IMR-90 (cell line): ENCODE measurements around the gene CCL4. TPM values are rescaled to one million over a fixed set of nuclear protein-coding genes. Genes with fewer than 3 reads are reported as not detected.

Experiments
- ATAC-seq: fragments of 200-7000 bp; cut with Tn5 transposase; 2 replicates; pipeline ENCODE4 v1.9.1; 2020; ENCODE audit warnings: low read depth, mild to moderate bottlenecking, moderate library complexity
- BruUV-seq: library from RNA; stranded (reverse); fragments of 400-500 nt; replicated peaks from 2 replicates; lab custom pipeline; 2021; lab: Mats Ljungman, UMichigan
- CTCF ChIA-PET: fragments of 300-600 bp; formaldehyde crosslinking; extraction: SDS; loops from one replicate; lab custom pipeline; 2021; ENCODE audit warnings: antibody characterized with exemption; lab: Yijun Ruan, JAX
- POLR2A ChIA-PET: fragments of 300-600 bp; sonication (Branson Sonifier 250); formaldehyde crosslinking; loops from one replicate; lab custom pipeline; 2022; ENCODE audit warnings: antibody characterized with exemption; ENCODE audit not compliant: unreplicated experiment; lab: Charles Lee
- DNase-seq: peaks from one replicate; pipeline ENCODE4 v3.0.0; 2013
- H2AFZ ChIP-seq: replicated peaks from 2 replicates; pipeline ENCODE3; 2013; ENCODE audit warnings: low read length, mild to moderate bottlenecking; ENCODE audit not compliant: poor library complexity
- H2AK5ac ChIP-seq: 2 replicates; pipeline ENCODE4 v1.6.1; 2013; ENCODE audit warnings: low read depth, low read length, inconsistent platforms
- H2AK9ac ChIP-seq: replicated peaks from 2 replicates; pipeline ENCODE3; 2013; ENCODE audit warnings: mild to moderate bottlenecking, low read depth, low read length, moderate library complexity; ENCODE audit not compliant: poor library complexity
- H2BK120ac ChIP-seq: 2 replicates; pipeline ENCODE4 v1.6.1; 2013; ENCODE audit warnings: low read depth, low read length, inconsistent platforms
- H2BK15ac ChIP-seq: 3 replicates; pipeline ENCODE4 v1.6.1; 2013; ENCODE audit warnings: low read depth, low read length, inconsistent platforms
- H2BK20ac ChIP-seq: 2 replicates; pipeline ENCODE4 v1.6.1; 2013; ENCODE audit warnings: low read depth, mild to moderate bottlenecking, inconsistent platforms, low read length, moderate library complexity
- H2BK5ac ChIP-seq: 2 replicates; pipeline ENCODE4 v1.6.1; 2013; ENCODE audit warnings: mild to moderate bottlenecking, low read depth, low read length, inconsistent platforms; ENCODE audit not compliant: poor library complexity, severe bottlenecking
- H3K14ac ChIP-seq: replicated peaks from 2 replicates; pipeline ENCODE4 v1.6.1; 2013; ENCODE audit warnings: low read depth, low read length, inconsistent platforms
- H3K18ac ChIP-seq: 2 replicates; pipeline ENCODE4 v1.6.1; 2013; ENCODE audit warnings: low read depth, low read length, control low read depth
- H3K23ac ChIP-seq: 2 replicates; pipeline ENCODE4 v1.6.1; 2013; ENCODE audit warnings: low read depth, low read length, inconsistent platforms
- H3K27ac ChIP-seq: 2 replicates; pipeline ENCODE4 v1.5.1; 2013; ENCODE audit warnings: mild to moderate bottlenecking, control low read depth, low read length; ENCODE audit not compliant: insufficient read depth
- H3K27me3 ChIP-seq: 2 replicates; pipeline ENCODE4 v1.6.1; 2013; ENCODE audit warnings: low read length; ENCODE audit not compliant: control insufficient read depth, insufficient read depth
- H3K36me3 ChIP-seq: 2 replicates; pipeline ENCODE4 v1.6.1; 2013; ENCODE audit warnings: low read length, mixed read lengths; ENCODE audit not compliant: control insufficient read depth, insufficient read depth
- H3K4ac ChIP-seq: 2 replicates; pipeline ENCODE4 v1.6.1; 2013; ENCODE audit warnings: low read depth, low read length, inconsistent platforms
- H3K4me1 ChIP-seq: 2 replicates; pipeline ENCODE4 v1.6.1; 2013; ENCODE audit warnings: low read length, mixed read lengths; ENCODE audit not compliant: control insufficient read depth, insufficient read depth
- H3K4me2 ChIP-seq: 2 replicates; pipeline ENCODE4 v1.6.1; 2013; ENCODE audit warnings: low read depth, mild to moderate bottlenecking, control low read depth, low read length, moderate library complexity
- H3K4me3 ChIP-seq: 2 replicates; pipeline ENCODE4 v1.5.1; 2013; ENCODE audit warnings: low read depth, mild to moderate bottlenecking, control low read depth, low read length, moderate library complexity; ENCODE audit not compliant: insufficient read depth
- H3K56ac ChIP-seq: 2 replicates; pipeline ENCODE4 v1.6.1; 2013; ENCODE audit warnings: low read length, inconsistent platforms; ENCODE audit not compliant: insufficient read depth; ENCODE audit errors: extremely low read depth
- H3K79me1 ChIP-seq, 2 experiments: 2 replicates each; pipeline ENCODE4 v1.6.1; 2013; ENCODE audit warnings: low read length in 2 of 2, inconsistent platforms in 1 of 2, low read depth in 1 of 2
- H3K9ac ChIP-seq: 2 replicates; pipeline ENCODE4 v1.6.1; 2013; ENCODE audit warnings: low read depth, low read length, control low read depth
- H3K9me1 ChIP-seq: 2 replicates; pipeline ENCODE4 v1.6.1; 2013; ENCODE audit warnings: low read length, inconsistent platforms; ENCODE audit not compliant: insufficient read depth
- H3K9me3 ChIP-seq: 2 replicates; pipeline ENCODE4 v1.6.1; 2013; ENCODE audit warnings: low read length; ENCODE audit not compliant: control insufficient read depth, insufficient read depth
- H4K20me1 ChIP-seq: 2 replicates; pipeline ENCODE4 v1.6.1; 2013; ENCODE audit warnings: low read length, inconsistent platforms; ENCODE audit not compliant: insufficient read depth
- H4K5ac ChIP-seq: 2 replicates; pipeline ENCODE4 v1.6.1; 2013; ENCODE audit warnings: mild to moderate bottlenecking, low read depth, low read length, control low read depth
- H4K8ac ChIP-seq, 2 experiments: 2 replicates each; pipeline ENCODE4 v1.6.1; 2013; ENCODE audit warnings: low read depth in 2 of 2, low read length in 2 of 2, control low read depth in 1 of 2, inconsistent platforms in 1 of 2
- H4K91ac ChIP-seq: 2 replicates; pipeline ENCODE4 v1.6.1; 2013; ENCODE audit warnings: low read depth, low read length, inconsistent platforms; ENCODE audit not compliant: insufficient read depth
- BHLHE40 ChIP-seq: fragments of 150-350 bp; IDR thresholded peaks from 2 replicates; pipeline ENCODE4 v1.6.1; 2016; ENCODE audit warnings: mild to moderate bottlenecking, low read depth, low read length
- CEBPB ChIP-seq: IDR thresholded peaks from 2 replicates; pipeline ENCODE4 v1.6.1; 2012; ENCODE audit warnings: low read depth, low read length, improper control_type of control experiment
- CHD1 ChIP-seq: IDR thresholded peaks from 2 replicates; pipeline ENCODE4 v1.6.1; 2012; ENCODE audit warnings: low read depth, low read length, improper control_type of control experiment
- FOS ChIP-seq: fragments of 150-350 bp; IDR thresholded peaks from 2 replicates; pipeline ENCODE4 v1.6.1; 2016; ENCODE audit warnings: low read depth, low read length
- MAZ ChIP-seq: IDR thresholded peaks from 2 replicates; pipeline ENCODE4 v1.6.1; 2012; ENCODE audit warnings: low read depth, mild to moderate bottlenecking, low read length, improper control_type of control experiment, moderate library complexity, borderline replicate concordance
- MXI1 ChIP-seq: IDR thresholded peaks from 2 replicates; pipeline ENCODE4 v1.6.1; 2012; ENCODE audit warnings: low read depth, mild to moderate bottlenecking, low read length, moderate library complexity, borderline replicate concordance
- NFE2L2 ChIP-seq: fragments of 150-350 bp; IDR thresholded peaks from 2 replicates; pipeline ENCODE4 v1.6.1; 2016; ENCODE audit warnings: low read depth, mild to moderate bottlenecking, low read length
- POLR2A ChIP-seq: IDR thresholded peaks from 2 replicates; pipeline ENCODE4 v1.6.1; 2012; ENCODE audit warnings: mild to moderate bottlenecking, low read depth, low read length
- RAD21 ChIP-seq: IDR thresholded peaks from 2 replicates; pipeline ENCODE4 v1.6.1; 2012; ENCODE audit warnings: low read length, improper control_type of control experiment
- RFX5 ChIP-seq: IDR thresholded peaks from 2 replicates; pipeline ENCODE4 v1.8.0; 2012; ENCODE audit warnings: low read depth, mild to moderate bottlenecking, low read length, moderate library complexity
- SMC3 ChIP-seq: fragments of 150-350 bp; IDR thresholded peaks from 2 replicates; pipeline ENCODE4 v1.6.1; 2016; ENCODE audit warnings: low read depth, mild to moderate bottlenecking, antibody characterized with exemption, low read length, moderate library complexity
- WGBS, 2 experiments: methylation state at CpG; one replicate each; pipeline versions ENCODE4 v1.1.5 to v1.1.7; 2013; ENCODE audit warnings: missing lambda C conversion rate in 2 of 2; ENCODE audit not compliant: insufficient read length in 1 of 2; ENCODE audit errors: extremely low coverage in 2 of 2; 5-methylcytosine and 5-hydroxymethylcytosine counted together
- dilution Hi-C: fragments of 300-500 bp; cut with HindIII; formaldehyde crosslinking; loops from one replicate; pipeline ENCODE4 v1.14.3; 2018; ENCODE audit warnings: low sequenced_read_pairs; ENCODE audit not compliant: unreplicated experiment
- in situ Hi-C: fragments of 300-500 bp; cut with MboI; formaldehyde crosslinking; loops from 3 replicates; pipeline ENCODE4 v1.14.3; 2019; ENCODE audit warnings: low sequenced_read_pairs, inconsistent platforms, mixed read lengths
- intact Hi-C: fragments of 100-400 bp; cut with micrococcal nuclease; formaldehyde crosslinking; loops from 2 replicates; pipeline ENCODE4 v1.10.0; 2022
- polyA plus RNA-seq, 3 experiments: library from polyadenylated mRNA; depleted of rRNA; stranded (reverse); fragments of >200 nt; gene quantifications; 2 replicates each; pipeline ENCODE4 v1.2.3, GENCODE V29; 2012; ENCODE audit warnings: low replicate concordance in 1 of 3
- total RNA-seq: library from RNA; depleted of rRNA; stranded (reverse); fragments of >200 nt; gene quantifications from 2 replicates; pipeline ENCODE4 v1.2.3, GENCODE V29; 2012
- TF ChIP-seq, protein P1 (sequence below): fragments of 150-350 bp; IDR thresholded peaks from 2 replicates; pipeline ENCODE4 v1.6.1; 2017; ENCODE audit warnings: mild to moderate bottlenecking, antibody characterized with exemption, low read length, low read depth
- TF ChIP-seq, protein P2 (sequence below): conservative IDR thresholded peaks from 2 replicates; pipeline ENCODE4 v1.5.1; 2012; ENCODE audit warnings: mild to moderate bottlenecking, low read depth, low read length, improper control_type of control experiment
- TF ChIP-seq, protein P3 (sequence below): fragments of 150-350 bp; IDR thresholded peaks from 2 replicates; pipeline ENCODE4 v1.6.1; 2016; ENCODE audit warnings: low read depth, mild to moderate bottlenecking, low read length, moderate library complexity, borderline replicate concordance

CCL4 gene
- total and polyA plus RNA-seq, 2 of the 4 experiments (the other 2 are of a cell fraction), result not detected

DNA sequence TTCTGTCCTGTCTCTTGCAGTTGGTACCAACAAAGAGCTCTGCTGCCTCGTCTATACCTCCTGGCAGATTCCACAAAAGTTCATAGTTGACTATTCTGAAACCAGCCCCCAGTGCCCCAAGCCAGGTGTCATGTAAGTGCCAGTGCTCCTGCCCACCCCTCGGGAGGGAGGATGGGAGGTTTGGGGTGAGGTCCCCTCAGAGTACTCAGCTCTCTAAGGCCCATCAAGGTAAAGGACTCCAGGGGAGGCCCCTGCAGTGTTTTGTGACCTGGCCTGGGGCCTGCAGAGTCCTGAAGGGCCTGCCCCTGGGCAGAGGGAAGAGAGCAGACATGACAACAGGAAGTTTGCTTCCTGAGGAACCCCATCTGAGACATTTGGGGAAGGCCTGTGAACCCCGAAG lies 33.2 kb upstream of the CCL4 start:
- H3K36me3 ChIP-seq, result no peaks in the 10 kb centered on the region
- no peak overlapping the region for H2BK20ac ChIP-seq
- no peak overlapping the region for H2BK120ac ChIP-seq
- no peak overlapping the region for H3K4ac ChIP-seq
- H3K14ac ChIP-seq, result no peak overlapping the region
- no peak overlapping the region for H2AK9ac ChIP-seq
- ChIA-PET CTCF (no interaction called here), POLR2A (no interaction called here)
- H2AK5ac ChIP-seq, result no peak overlapping the region
- H2BK5ac ChIP-seq, result no peak overlapping the region
- no peaks in the 10 kb centered on the region for H4K20me1 ChIP-seq
- no peak overlapping the region for H4K5ac ChIP-seq
- no peaks in the 10 kb centered on the region for H3K9me1 ChIP-seq
- BruUV-seq, result no TSS peak
- H3K4me1 ChIP-seq, result no peaks in the 10 kb centered on the region
- in situ Hi-C loops (no loop called here), dilution Hi-C loops (no loop called here), intact Hi-C loops (no loop called here)
- no peak for ATAC-seq
- H3K18ac ChIP-seq, result no peak overlapping the region
- no peak overlapping the region for H2AFZ ChIP-seq
- no peak overlapping the region for H2BK15ac ChIP-seq
- H3K79me1 ChIP-seq, result no peaks in the 10 kb centered on the region
- H3K23ac ChIP-seq, result no peak overlapping the region
- H3K56ac ChIP-seq, result no peak overlapping the region
- no peak overlapping the region for H4K91ac ChIP-seq
- WGBS, 2 experiments, result no CpG with 5 or more reads among the region's 3 CpGs
- peaks cover 1% of the 10 kb centered on the region; the same call in 1 of the 2 replicates for H3K27me3 ChIP-seq
- no peak for DNase-seq
- no peaks in the 10 kb centered on the region for H3K9me3 ChIP-seq
- no peak overlapping the region for H3K4me2 ChIP-seq
- H3K27ac ChIP-seq, result no peak overlapping the region
- no peak overlapping the region for H4K8ac ChIP-seq
- no peak overlapping the region for H3K4me3 ChIP-seq
- TF ChIP-seq SMC3 (no peak), BHLHE40 (no peak), CEBPB (no peak), RAD21 (no peak), MAZ (no peak), RFX5 (no peak), CHD1 (no peak), POLR2A (no peak), FOS (no peak), MXI1 (no peak), NFE2L2 (no peak)
- TF ChIP-seq, protein P1, sequence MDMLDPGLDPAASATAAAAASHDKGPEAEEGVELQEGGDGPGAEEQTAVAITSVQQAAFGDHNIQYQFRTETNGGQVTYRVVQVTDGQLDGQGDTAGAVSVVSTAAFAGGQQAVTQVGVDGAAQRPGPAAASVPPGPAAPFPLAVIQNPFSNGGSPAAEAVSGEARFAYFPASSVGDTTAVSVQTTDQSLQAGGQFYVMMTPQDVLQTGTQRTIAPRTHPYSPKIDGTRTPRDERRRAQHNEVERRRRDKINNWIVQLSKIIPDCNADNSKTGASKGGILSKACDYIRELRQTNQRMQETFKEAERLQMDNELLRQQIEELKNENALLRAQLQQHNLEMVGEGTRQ, result no peak
- TF ChIP-seq, protein P2, sequence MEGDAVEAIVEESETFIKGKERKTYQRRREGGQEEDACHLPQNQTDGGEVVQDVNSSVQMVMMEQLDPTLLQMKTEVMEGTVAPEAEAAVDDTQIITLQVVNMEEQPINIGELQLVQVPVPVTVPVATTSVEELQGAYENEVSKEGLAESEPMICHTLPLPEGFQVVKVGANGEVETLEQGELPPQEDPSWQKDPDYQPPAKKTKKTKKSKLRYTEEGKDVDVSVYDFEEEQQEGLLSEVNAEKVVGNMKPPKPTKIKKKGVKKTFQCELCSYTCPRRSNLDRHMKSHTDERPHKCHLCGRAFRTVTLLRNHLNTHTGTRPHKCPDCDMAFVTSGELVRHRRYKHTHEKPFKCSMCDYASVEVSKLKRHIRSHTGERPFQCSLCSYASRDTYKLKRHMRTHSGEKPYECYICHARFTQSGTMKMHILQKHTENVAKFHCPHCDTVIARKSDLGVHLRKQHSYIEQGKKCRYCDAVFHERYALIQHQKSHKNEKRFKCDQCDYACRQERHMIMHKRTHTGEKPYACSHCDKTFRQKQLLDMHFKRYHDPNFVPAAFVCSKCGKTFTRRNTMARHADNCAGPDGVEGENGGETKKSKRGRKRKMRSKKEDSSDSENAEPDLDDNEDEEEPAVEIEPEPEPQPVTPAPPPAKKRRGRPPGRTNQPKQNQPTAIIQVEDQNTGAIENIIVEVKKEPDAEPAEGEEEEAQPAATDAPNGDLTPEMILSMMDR, result no peak
- TF ChIP-seq, protein P3, sequence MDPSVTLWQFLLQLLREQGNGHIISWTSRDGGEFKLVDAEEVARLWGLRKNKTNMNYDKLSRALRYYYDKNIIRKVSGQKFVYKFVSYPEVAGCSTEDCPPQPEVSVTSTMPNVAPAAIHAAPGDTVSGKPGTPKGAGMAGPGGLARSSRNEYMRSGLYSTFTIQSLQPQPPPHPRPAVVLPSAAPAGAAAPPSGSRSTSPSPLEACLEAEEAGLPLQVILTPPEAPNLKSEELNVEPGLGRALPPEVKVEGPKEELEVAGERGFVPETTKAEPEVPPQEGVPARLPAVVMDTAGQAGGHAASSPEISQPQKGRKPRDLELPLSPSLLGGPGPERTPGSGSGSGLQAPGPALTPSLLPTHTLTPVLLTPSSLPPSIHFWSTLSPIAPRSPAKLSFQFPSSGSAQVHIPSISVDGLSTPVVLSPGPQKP, result no peak
- H3K9ac ChIP-seq, result no peak overlapping the region
